Fibroblast of peridontal ligament (primary cell): ENCODE results near the gene BOD1.

ENCODE experiments used
- DNase-seq: peaks from one replicate; pipeline ENCODE4 v3.0.0-alpha.2; 2010; ENCODE audit errors: extremely low read depth

The BOD1 gene

GRCh38 chr5:173640156-173640804, 23.8 kb upstream of the BOD1 start:
- no peak for DNase-seq

- no peak for DNase-seq
These were observed 21.9 kb upstream of the BOD1 start for GRCh38 chr5:173638126-173639040.

GRCh38 chr5:173637340-173637739, 20.9 kb upstream of the BOD1 start:
- DNase-seq = no peak

- DNase-seq = no peak
These were observed 18.1 kb upstream of the BOD1 start for GRCh38 chr5:173634465-173634983.

- DNase-seq = no peak
These were observed 16.9 kb upstream of the BOD1 start for GRCh38 chr5:173633304-173633703.

GRCh38 chr5:173631478-173631877, 15.0 kb upstream of the BOD1 start:
- no peak for DNase-seq

- no peak for DNase-seq
These were observed 14.4 kb upstream of the BOD1 start for GRCh38 chr5:173630724-173631365.

- DNase-seq = no peak
These were observed 13.2 kb upstream of the BOD1 start for GRCh38 chr5:173629628-173630027.

- DNase-seq = no peak
These were observed 12.1 kb upstream of the BOD1 start for GRCh38 chr5:173628501-173628900.

GRCh38 chr5:173627860-173628392, 11.5 kb upstream of the BOD1 start:
- DNase-seq = no peak

GRCh38 chr5:173627271-173627670, 10.8 kb upstream of the BOD1 start:
- no peak for DNase-seq

- no peak for DNase-seq
These were observed 10.0 kb upstream of the BOD1 start for GRCh38 chr5:173626505-173626820.

GRCh38 chr5:173625673-173626504, 9.4 kb upstream of the BOD1 start:
- DNase-seq = no peak

- DNase-seq = no peak
These were observed 8.8 kb upstream of the BOD1 start for GRCh38 chr5:173625261-173625660.

- DNase-seq = no peak
These were observed 7.8 kb upstream of the BOD1 start for GRCh38 chr5:173624282-173624681.

- DNase-seq = no peak
These were observed 7.3 kb upstream of the BOD1 start for GRCh38 chr5:173623789-173624188.

- no peak for DNase-seq
These were observed 6.9 kb upstream of the BOD1 start for GRCh38 chr5:173623296-173623771.

- no peak for DNase-seq
These were observed 6.0 kb upstream of the BOD1 start for GRCh38 chr5:173622183-173623047.

- no peak for DNase-seq
These were observed 4.3 kb upstream of the BOD1 start for GRCh38 chr5:173620784-173621183.

GRCh38 chr5:173618927-173619519, 2.6 kb upstream of the BOD1 start:
- peak; percentile 75 for DNase-seq
